TTC549 (cell line): ENCODE data around the gene PGA3.
"Not testable (repeated sequence)": the region's sequence is repeated elsewhere in the genome, so short reads cannot be mapped to it uniquely, and the experiment has no call there.

Experiments used
- FAIRE-seq: peaks from 2 replicates; lab custom pipeline; 2012; peaks lifted over from hg19 to GRCh38; lab: Jason Lieb, UNC

The PGA3 gene

GRCh38 chr11:61171907-61172306 lies 31.4 kb upstream of the PGA3 start:
- no peak for FAIRE-seq

DNA sequence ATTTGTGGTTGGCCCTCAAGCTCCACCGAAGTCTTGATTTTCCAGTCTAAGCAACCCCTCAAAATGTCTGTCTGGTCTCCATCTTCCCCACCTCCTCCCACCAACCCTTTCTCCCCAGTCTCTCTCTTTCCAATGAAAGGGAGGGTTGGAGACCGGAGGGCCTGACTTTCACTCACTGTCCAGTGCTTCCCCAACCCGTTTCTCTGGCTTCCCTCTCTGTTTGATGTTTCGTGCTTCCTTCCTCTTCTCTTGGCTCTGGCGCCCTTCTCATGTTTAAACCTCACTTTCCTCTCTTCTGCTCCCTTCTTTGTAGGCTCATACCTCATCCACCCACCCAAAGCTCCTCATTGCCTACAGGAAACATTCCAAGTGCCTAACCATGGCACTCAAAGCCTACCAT lies 31.0 kb upstream of the PGA3 start:
- FAIRE-seq, result no peak

GRCh38 chr11:61172888-61173287 lies 30.4 kb upstream of the PGA3 start:
- no peak for FAIRE-seq

GRCh38 chr11:61173456-61173855 lies 29.9 kb upstream of the PGA3 start:
- FAIRE-seq, result no peak

GRCh38 chr11:61174273-61174672 lies 29.0 kb upstream of the PGA3 start:
- FAIRE-seq, result no peak

DNA sequence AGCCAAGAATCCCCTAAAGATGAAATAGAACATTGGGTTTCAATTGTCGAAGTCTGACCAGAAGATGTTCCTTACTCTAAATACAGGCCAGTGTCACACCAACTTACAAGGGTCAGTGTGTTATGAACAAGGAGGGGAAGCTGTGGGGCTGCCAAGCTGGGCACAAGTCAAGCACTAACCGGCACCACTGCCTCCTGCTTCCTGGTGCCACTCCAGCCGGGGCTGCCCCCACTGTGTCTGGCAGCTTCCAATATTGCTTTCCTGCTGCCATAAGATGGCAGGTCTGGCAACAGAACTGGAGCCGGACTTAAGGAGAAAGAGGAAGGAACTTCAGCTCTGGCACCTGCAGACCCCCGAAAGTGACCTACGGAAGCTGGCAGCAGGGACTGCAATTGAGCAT lies 28.4 kb upstream of the PGA3 start:
- no peak for FAIRE-seq

DNA sequence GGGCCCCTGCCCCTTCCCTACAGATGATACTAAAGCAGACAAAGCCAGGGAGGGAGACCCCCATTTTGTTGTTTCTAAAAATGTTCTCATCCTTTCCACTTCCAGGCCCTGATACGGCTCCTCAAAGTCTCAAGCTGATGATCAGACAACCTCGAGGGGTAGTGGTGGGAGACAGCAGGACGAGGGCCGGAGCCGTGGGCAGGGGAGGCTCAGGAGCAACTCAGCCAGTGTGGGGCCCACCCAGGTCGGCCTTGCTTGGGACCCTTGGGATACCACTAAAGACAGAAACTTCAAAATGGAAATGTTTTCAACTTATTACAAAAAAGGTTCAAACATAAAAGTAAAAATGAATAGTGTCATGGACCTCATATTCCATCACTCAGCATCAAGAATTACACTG lies 26.9 kb upstream of the PGA3 start:
- FAIRE-seq, result no peak

GRCh38 chr11:61180205-61180604 lies 23.1 kb upstream of the PGA3 start:
- FAIRE-seq, result not testable (repeated sequence)

DNA sequence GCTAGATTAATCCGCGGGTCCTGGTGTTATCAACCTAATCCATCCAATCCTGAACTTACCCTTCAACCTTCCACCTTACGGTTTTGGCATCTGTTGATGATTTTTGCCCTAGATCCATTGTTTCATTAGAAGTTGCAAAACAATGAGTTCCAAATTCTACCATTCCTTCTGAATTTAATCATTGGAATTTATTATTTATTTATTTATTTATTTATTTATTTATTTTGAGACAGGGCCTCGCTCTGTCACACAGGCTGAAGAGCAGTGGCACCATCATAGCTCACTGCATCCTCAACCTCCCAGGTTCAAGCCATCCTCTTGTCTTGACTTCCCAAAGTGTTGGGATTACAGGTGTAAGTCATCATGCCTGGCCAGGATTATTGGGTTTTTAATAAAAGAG lies 21.8 kb upstream of the PGA3 start:
- FAIRE-seq, result no peak

DNA sequence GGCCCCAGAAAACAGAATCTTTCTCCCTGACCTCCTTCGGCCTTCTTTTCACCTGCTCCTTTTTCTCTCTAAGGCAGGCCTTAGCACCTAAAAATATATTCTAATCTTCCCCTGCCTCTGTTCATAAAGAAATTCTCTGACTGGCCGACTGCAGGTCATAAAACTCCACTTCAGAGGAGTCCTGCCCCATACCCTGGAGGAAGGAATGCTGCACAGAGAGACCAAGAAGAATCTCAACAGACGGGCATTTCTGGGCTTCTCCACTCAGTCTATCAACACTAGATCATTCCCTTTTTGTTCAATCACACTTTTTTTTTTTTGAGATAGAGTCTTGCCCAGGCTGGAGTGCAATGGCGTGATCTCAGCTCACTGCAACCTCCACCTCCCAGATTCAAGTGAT lies 19.7 kb upstream of the PGA3 start:
- FAIRE-seq, result no peak

GRCh38 chr11:61186504-61186903 lies 16.8 kb upstream of the PGA3 start:
- no peak for FAIRE-seq

DNA sequence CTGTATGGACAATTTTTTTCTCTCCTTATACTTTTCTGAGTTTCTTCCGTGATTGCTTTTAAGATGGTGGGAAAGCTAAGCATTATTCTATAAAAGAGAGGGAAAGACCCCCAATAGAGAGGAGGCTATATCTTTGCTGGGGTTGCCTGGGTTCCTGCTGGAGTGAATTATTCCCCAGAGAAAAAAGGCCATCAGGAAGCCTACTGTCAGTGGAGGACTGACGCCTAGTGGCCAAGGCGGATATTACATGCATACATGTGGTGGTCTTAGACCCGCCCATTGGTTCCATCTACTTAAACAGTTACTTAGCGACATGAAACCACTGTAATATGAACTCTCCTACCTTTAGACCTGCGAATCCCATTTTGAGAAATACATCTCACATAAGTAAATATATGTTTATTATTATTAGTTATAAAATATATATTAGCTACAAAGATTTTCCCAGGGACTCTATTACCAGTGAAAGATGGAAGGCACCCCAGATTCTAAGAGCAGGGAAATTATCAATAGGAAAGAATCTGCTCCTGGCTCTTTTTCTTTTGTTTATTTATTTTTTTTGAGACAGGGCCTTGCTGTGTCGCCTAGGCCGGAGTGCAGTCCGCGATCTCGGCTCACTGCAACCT lies 15.7 kb upstream of the PGA3 start:
- FAIRE-seq, result no peak

- no peak for FAIRE-seq
Measured at GRCh38 chr11:61189933-61190332, 13.4 kb upstream of the PGA3 start.

DNA sequence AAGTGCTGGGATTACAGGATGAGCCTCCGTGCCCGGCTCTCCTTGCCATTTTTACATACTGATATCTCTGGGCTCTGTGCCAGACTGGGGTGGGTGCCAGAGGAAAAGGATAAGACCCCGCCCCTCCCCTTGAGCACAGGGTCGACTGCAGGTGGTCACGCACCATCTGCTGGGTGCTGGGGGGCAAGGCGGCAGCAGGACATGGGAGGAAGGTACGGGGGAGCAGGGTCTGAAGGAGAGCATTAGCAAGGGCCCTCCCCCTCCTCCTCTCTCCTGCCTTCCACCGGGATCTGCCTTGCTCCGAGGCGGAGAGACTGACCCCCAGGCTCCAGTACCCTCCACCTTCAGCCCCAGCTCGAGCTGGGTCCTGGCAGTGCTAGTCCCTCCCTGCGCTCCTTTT lies 9.7 kb upstream of the PGA3 start:
- no peak for FAIRE-seq

DNA sequence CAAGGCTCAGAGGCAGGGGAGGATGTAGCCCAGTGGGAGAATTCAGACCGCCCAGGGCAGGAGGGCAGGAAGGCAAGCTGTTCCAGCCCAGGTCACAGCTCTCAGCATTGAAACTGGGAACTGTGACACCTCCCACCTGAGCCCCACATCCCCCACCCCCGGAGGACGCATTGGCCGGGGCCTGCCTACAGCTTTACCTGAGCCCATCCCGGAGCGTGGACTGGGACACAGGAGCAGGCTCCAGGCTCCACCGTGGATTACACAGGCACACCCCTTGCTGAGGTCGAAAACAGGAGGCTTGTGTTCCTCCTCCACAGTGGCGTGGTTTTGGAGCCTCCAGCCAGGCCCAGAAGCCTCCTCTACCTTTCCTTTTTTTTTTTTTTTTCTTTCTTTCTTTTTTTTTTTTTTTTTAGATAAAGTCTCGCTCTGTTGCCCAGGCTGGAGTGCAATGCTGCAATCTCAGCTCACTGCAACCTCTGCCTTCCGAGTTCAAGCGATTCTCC lies 9.1 kb upstream of the PGA3 start:
- no peak for FAIRE-seq

DNA sequence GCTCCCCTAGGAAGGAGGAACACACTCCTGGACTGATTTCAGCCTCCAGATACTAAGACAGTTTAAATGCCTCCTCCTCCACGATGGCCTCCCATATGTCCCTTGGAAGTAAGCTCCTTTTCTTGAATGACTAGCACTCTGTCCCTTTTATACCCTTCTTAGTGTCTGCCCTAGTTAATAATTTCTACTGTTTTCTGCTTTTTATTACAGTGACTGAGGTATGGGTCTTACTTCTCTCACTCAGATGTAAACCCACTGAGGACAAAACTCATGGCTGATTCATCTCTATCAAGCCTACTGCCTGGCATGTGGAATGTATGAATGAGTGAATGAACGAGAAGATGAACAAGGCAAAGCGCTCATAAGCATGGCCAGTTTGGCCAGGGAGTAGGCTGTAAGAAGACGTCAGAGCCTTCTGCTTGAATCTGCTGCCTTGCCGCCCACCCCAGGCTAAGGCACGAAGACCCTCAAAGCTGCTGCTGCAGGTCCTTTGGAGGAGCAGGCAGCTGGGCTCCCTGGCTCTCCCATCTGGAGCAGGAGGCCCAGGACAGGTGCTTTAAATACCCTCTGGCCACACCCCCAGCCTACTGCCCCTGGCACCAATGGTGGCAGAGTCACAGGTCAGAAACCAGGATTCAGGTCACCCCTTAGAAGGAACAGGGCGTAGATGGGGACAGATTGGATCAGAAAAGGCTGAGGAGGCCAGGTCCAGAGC lies 8.2 kb upstream of the PGA3 start:
- FAIRE-seq, result no peak

GRCh38 chr11:61195719-61196118 lies 7.6 kb upstream of the PGA3 start:
- FAIRE-seq, result no peak

GRCh38 chr11:61198361-61198760 lies 5.0 kb upstream of the PGA3 start:
- no peak for FAIRE-seq

DNA sequence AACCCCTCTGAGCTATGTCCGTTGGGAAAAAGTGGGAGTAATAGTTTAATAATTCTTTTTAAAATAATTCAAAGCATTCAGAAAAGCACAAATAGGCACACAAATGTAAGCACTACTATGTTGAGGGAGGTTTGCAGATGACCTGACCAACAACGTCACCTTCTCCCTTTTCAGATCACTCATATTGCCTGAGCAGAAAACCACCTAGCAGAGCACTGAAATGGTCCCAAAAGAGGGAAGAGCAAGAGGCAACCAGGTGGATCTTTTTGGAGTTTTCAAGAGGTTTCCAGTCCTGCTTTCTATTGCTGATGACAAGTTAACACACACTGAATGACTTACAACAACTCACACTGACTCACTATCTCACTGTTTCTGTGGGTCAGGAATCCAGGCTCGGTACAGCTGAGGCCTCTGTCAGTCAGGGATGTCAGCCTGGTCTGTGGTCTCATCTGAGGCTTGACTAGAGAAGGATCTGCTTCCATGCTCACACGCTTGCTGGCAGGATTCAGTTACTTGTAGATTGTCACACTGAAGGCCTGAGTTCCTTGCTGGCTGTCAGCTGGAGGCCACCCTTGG lies 4.3 kb upstream of the PGA3 start:
- no peak for FAIRE-seq

GRCh38 chr11:61201476-61201875 lies 1.8 kb upstream of the PGA3 start:
- no peak for FAIRE-seq

GRCh38 chr11:61203873-61204272 lies 558 bp downstream of the PGA3 start:
- FAIRE-seq, result not testable (repeated sequence)

GRCh38 chr11:61204502-61205059 lies 1.3 kb downstream of the PGA3 start:
- not testable (repeated sequence) for FAIRE-seq

- not testable (repeated sequence) for FAIRE-seq
Measured at GRCh38 chr11:61207636-61208310, 4.5 kb downstream of the PGA3 start.
